PC-9 (cell line): ENCODE data around the gene PCYT2. TPM values are rescaled to one million over a fixed set of nuclear protein-coding genes. Genes with fewer than 3 reads are reported as not detected.

Source experiments
- BruUV-seq: library from RNA; stranded (reverse); fragments of 400-500 nt; replicated peaks from 2 replicates; lab custom pipeline; 2021; lab: Mats Ljungman, UMichigan
- CTCF ChIA-PET: fragments of 300-600 bp; sonication (Branson Sonifier 250); formaldehyde crosslinking; loops from one replicate; lab custom pipeline; 2022; ENCODE audit warnings: antibody characterized with exemption; lab: Charles Lee
- POLR2A ChIA-PET: fragments of 300-600 bp; sonication (Branson Sonifier 250); formaldehyde crosslinking; loops from one replicate; lab custom pipeline; 2022; ENCODE audit warnings: antibody characterized with exemption; ENCODE audit not compliant: unreplicated experiment; lab: Charles Lee
- DNase-seq, 2 experiments: peaks; one replicate each; pipeline versions ENCODE4 v3.0.0 to v3.0.0-alpha.2; 2015 to 2022; ENCODE audit warnings: mixed read lengths in 1 of 2
- H2AFZ ChIP-seq: fragments of 200-600 bp; sonication (generic); 2 replicates; pipeline ENCODE4 v1.8.1; 2017; ENCODE audit warnings: antibody characterized with exemption
- H3F3A ChIP-seq: fragments of 200-600 bp; sonication (generic); 2 replicates; pipeline ENCODE4 v1.8.1; 2017; ENCODE audit warnings: antibody characterized with exemption, mild to moderate bottlenecking, low read depth; ENCODE audit not compliant: insufficient read depth
- H3K27ac ChIP-seq: fragments of 200-600 bp; sonication (generic); 2 replicates; pipeline ENCODE4 v1.6.1; 2016; ENCODE audit warnings: mixed run types
- H3K27me3 ChIP-seq: fragments of 200-600 bp; sonication (generic); 2 replicates; pipeline ENCODE4 v1.6.1; 2016; ENCODE audit warnings: low read depth, mixed run types; ENCODE audit not compliant: insufficient read depth
- H3K36me3 ChIP-seq: fragments of 200-600 bp; sonication (generic); 2 replicates; pipeline ENCODE4 v1.6.1; 2016; ENCODE audit warnings: low read depth, mixed run types
- H3K4me1 ChIP-seq: fragments of 200-600 bp; sonication (generic); replicated peaks from 2 replicates; pipeline ENCODE4 v1.6.1; 2016; ENCODE audit warnings: mixed run types; ENCODE audit not compliant: insufficient read depth
- H3K4me2 ChIP-seq: fragments of 200-600 bp; sonication (generic); 2 replicates; pipeline ENCODE4 v1.6.1; 2017; ENCODE audit warnings: mixed run types
- H3K4me3 ChIP-seq: fragments of 200-600 bp; sonication (generic); 2 replicates; pipeline ENCODE4 v1.6.1; 2016; ENCODE audit warnings: mixed run types
- H3K79me2 ChIP-seq: fragments of 200-600 bp; sonication (generic); 2 replicates; pipeline ENCODE4 v1.6.1; 2017; ENCODE audit warnings: low read depth, mixed run types
- H3K9me2 ChIP-seq: fragments of 200-600 bp; sonication (generic); 2 replicates; pipeline ENCODE4 v1.8.1; 2017; ENCODE audit warnings: mild to moderate bottlenecking; ENCODE audit not compliant: insufficient read depth
- H3K9me3 ChIP-seq: fragments of 200-600 bp; sonication (generic); 2 replicates; pipeline ENCODE4 v1.8.1; 2016; ENCODE audit warnings: low read depth; ENCODE audit not compliant: insufficient read depth
- H4K20me1 ChIP-seq: fragments of 200-600 bp; sonication (generic); 2 replicates; pipeline ENCODE4 v1.8.1; 2017; ENCODE audit not compliant: insufficient read depth
- EZH2 ChIP-seq: fragments of 200-600 bp; sonication (generic); IDR thresholded peaks from 2 replicates; pipeline ENCODE4 v1.8.0; 2017; ENCODE audit warnings: antibody characterized with exemption, low read depth
- intact Hi-C: fragments of 100-400 bp; cut with micrococcal nuclease; formaldehyde crosslinking; loops from one replicate; pipeline ENCODE4 v1.10.0; 2022; ENCODE audit not compliant: unreplicated experiment
- total RNA-seq: library from RNA; stranded (reverse); gene quantifications from 2 replicates; pipeline ENCODE4 v1.2.3, GENCODE V29; 2021
- TF ChIP-seq, protein P1 (sequence below): fragments of 200-600 bp; sonication (generic); conservative IDR thresholded peaks from 2 replicates; pipeline ENCODE4 v1.6.1; 2017; ENCODE audit warnings: mixed run types, antibody characterized with exemption, mild to moderate bottlenecking, moderate library complexity

Gene PCYT2
- total RNA-seq, 1 experiment from 2014 or later: 82.2 TPM

DNA sequence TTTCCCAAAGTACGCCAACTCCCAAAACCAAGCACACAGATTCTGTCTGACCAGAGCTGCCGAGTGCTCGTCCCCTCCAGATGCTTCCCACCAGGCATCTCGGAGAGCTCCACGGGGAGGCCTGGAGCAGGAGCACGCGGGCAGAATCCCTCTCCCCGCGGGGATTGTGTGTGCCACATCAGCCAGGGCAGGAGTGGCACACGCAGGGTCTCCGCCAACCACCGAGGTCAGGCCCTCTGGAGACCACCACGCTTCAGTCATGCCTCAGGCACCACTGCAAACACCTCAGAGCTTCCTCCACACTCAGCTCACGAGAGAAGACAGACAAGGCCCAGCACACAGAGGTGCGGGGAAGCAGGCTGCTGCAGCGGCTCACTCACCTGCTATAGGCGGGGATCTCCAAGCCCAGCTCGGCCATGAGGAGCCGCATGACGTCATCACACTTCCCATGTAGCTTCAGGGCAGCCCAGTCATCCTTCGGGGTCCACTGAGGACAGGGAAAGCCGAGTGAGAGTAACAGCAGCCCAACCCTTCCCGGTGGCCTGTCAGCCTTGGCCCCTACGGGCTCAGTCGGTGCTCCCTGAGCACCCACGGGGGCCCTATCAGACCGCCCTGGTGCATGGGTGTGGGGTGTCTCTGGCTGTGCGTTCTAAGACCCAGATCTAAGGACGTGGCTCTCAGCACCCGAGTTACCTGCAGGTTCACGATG, 2.3 kb upstream of the PCYT2 start:
- H3F3A ChIP-seq: peaks cover 46% of the 10 kb centered on the region
- TF ChIP-seq, protein P1, sequence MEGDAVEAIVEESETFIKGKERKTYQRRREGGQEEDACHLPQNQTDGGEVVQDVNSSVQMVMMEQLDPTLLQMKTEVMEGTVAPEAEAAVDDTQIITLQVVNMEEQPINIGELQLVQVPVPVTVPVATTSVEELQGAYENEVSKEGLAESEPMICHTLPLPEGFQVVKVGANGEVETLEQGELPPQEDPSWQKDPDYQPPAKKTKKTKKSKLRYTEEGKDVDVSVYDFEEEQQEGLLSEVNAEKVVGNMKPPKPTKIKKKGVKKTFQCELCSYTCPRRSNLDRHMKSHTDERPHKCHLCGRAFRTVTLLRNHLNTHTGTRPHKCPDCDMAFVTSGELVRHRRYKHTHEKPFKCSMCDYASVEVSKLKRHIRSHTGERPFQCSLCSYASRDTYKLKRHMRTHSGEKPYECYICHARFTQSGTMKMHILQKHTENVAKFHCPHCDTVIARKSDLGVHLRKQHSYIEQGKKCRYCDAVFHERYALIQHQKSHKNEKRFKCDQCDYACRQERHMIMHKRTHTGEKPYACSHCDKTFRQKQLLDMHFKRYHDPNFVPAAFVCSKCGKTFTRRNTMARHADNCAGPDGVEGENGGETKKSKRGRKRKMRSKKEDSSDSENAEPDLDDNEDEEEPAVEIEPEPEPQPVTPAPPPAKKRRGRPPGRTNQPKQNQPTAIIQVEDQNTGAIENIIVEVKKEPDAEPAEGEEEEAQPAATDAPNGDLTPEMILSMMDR: no peak
- no peak for TF ChIP-seq EZH2
- no peaks in the 10 kb centered on the region for H3K9me2 ChIP-seq
- BruUV-seq: no TSS peak
- POLR2A ChIA-PET: no interaction called here
- no peaks in the 10 kb centered on the region for H3K9me3 ChIP-seq
- H3K79me2 ChIP-seq: peaks cover 28% of the 10 kb centered on the region
- no peaks in the 10 kb centered on the region for H3K27me3 ChIP-seq
- CTCF ChIA-PET: interaction anchor here (0.6 to 1.3 kb wide), 4 partner anchors 16 to 354 kb away, joined by 3 read pairs; no protein-coding TSS in a partner anchor
- peak overlapping the region; percentile 63; the same call in 1 of the 2 replicates for H3K4me2 ChIP-seq
- no peak overlapping the region for H2AFZ ChIP-seq
- H4K20me1 ChIP-seq: peaks cover 4% of the 10 kb centered on the region; the same call in 1 of the 2 replicates
- peaks cover 40% of the 10 kb centered on the region for H3K4me1 ChIP-seq
- H3K27ac ChIP-seq: peak overlapping the region; percentile 59
- H3K4me3 ChIP-seq: no peak overlapping the region
- no peaks in the 10 kb centered on the region; the same call in 1 of the 2 replicates for H3K36me3 ChIP-seq
- DNase-seq: peak in 1 of 2 experiments; percentile 27
- intact Hi-C loops: loop anchor here (2.0 kb wide), 3 partner anchors 15 to 109 kb away; partner anchors contain the start of genes CENPX and LRRC45

DNA sequence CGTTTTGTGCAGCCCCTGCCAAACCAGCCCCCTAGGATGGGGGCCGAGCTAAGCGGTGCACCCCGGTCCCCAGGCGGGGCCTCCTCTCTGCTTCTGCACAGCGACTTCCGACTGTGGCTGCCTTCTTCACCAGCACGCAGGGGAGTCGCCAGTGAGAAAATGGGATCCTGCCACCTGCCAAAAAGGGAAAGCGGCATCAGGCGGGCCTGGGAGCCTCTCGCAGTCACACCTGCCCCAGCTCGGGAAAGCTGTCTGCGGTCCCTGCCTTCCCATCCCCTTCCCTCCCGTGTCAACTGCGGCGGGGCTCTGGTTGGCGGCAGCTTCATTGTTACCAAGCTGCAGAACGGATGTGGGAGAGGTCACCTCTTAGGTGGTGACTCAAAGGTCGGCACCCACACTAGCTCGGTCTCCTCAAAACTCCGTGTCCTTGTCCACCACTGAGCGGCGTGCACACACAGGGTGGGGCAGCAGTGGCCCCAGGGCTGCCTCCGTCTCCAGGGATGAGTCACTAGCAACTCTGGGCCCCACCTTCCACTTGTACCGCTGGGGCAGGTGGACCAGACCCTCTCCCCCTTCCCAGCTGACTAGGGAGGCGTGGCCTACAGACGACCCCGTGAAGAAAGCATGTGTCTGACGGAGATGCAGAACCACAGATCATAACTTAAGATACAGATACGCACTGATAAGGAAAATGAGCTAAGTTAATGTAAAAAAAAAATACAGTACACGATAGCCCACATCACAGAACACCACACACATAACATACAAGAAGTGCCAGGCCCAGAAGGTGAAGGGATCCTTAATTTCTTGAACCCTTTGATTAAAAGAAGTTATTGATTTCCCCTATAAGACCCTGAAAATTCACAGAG, 1.5 kb upstream of the PCYT2 start:
- Histone ChIP-seq H3K4me2 (peak overlapping the region; percentile 63), H3K9me2 (no peaks in the 10 kb centered on the region), H3K79me2 (peaks cover 28% of the 10 kb centered on the region), H3K27me3 (no peaks in the 10 kb centered on the region), H3K4me1 (peaks cover 36% of the 10 kb centered on the region), H2AFZ (no peak overlapping the region), H3K36me3 (no peaks in the 10 kb centered on the region; the same call in 1 of the 2 replicates), H3K9me3 (no peaks in the 10 kb centered on the region), H3F3A (peaks cover 46% of the 10 kb centered on the region), H4K20me1 (peaks cover 4% of the 10 kb centered on the region; the same call in 1 of the 2 replicates), H3K4me3 (no peak overlapping the region), H3K27ac (peak overlapping the region; percentile 59)
- no TSS peak for BruUV-seq
- intact Hi-C loops: loop anchor here (1.0 to 2.0 kb wide), 4 partner anchors 14 to 110 kb away; partner anchors contain the start of genes CENPX and LRRC45
- DNase-seq: peak; percentile 91 to 97
- ChIA-PET POLR2A (interaction anchor here (0.5 to 0.7 kb wide), 3 partner anchors 11 to 394 kb away, joined by 3 to 27 read pairs (median 14); no protein-coding TSS in a partner anchor), CTCF (interaction anchor here (0.6 to 1.3 kb wide), 4 partner anchors 10 to 355 kb away, joined by 3 to 6 read pairs (median 3); no protein-coding TSS in a partner anchor)
- TF ChIP-seq, protein P1: no peak
- TF ChIP-seq EZH2: no peak

DNA sequence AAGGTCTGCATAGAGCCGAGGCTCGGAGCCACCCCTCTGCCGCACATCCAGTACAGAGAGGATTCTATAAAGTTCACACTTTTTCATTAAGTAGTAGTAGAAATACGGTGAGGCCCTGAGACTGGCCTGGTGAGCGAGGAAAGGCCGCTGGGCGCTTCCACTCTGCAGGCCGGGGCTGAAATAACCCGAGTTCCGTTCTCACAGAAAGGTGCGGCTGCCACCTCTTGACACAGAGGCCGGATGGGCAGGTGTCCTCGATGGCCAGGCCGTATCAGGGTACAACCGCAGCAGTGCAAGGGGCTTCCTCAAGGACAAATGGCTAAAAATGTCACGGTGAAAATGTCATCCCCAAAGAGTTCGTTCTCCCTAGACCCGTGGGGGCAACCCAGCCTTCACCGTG, 770 bp upstream of the PCYT2 start:
- H2AFZ ChIP-seq: no peak overlapping the region
- no peak overlapping the region for H3K4me3 ChIP-seq
- H3F3A ChIP-seq: peaks cover 41% of the 10 kb centered on the region
- intact Hi-C loops: loop anchor here (1.0 to 2.0 kb wide), 4 partner anchors 13 to 111 kb away; partner anchors contain the start of genes CENPX and LRRC45
- H3K9me2 ChIP-seq: no peaks in the 10 kb centered on the region
- H3K27ac ChIP-seq: peak overlapping the region; percentile 59; the same call in 1 of the 2 replicates
- ChIA-PET CTCF (interaction anchor here (0.6 to 1.3 kb wide), 2 partner anchors 11 to 109 kb away, joined by 3 to 6 read pairs; no protein-coding TSS in a partner anchor), POLR2A (interaction anchor here (0.5 to 0.7 kb wide), 3 partner anchors 11 to 393 kb away, joined by 3 to 27 read pairs (median 14); no protein-coding TSS in a partner anchor)
- H3K9me3 ChIP-seq: no peaks in the 10 kb centered on the region
- H3K4me2 ChIP-seq: peak overlapping the region; percentile 63
- no peaks in the 10 kb centered on the region for H3K27me3 ChIP-seq
- no peak for DNase-seq
- H3K4me1 ChIP-seq: peaks cover 36% of the 10 kb centered on the region
- peaks cover 4% of the 10 kb centered on the region; the same call in 1 of the 2 replicates for H4K20me1 ChIP-seq
- H3K79me2 ChIP-seq: peaks cover 22% of the 10 kb centered on the region
- TF ChIP-seq, protein P1: no peak
- no peak for TF ChIP-seq EZH2
- H3K36me3 ChIP-seq: no peaks in the 10 kb centered on the region; the same call in 1 of the 2 replicates
- no TSS peak for BruUV-seq
